Measurements from ENCODE around the gene COLEC12.
A peak's percentile ranks its signal among the peaks of the same experiment; 100 is the strongest.

The COLEC12 gene

DNA sequence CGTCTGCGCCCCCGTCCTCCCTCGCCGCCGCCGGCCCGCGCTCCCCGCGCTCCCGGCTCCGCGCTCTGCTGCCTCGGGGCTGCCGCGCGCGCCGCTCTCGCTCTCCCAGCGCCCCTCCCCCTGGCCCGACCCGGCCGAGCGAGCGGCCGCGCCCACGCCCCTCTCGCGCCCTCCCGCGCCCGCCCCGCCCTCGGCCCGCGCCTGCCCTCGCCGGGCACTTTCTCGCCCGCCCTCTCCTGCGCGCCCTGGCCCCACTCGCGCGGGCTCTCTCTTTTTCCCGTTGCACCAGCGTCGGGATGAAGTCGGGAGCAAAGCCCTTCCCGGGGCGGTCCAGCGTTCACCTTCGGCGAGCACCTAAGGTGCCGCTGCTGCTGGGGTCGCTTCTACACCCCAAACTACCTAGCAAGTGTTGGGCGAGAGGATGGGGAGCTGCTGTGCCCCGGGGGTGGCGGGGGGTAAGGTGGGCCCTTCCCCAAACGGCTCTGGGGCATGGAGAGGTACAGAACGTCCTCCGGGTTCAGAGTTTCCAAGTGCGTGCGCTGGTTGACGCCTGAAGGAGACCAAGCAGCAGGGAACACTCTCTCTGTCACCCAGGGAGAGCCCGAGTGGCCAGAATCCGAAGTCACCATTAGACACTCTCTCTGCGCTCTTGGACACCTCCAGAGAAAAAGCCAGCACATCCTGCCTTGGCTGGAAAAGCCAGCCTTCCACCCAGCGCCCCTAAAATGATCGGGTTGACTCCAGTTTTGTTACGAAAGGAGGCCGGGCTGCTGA lies at the start of gene COLEC12:
TSS of gene COLEC12 (minus strand) at position 70 of the 774 bp plus-strand sequence. CDS start 187 bp downstream, outside the sequence.
- DNase-seq (ENCODE audit: low read depth): no peak

GRCh38 chr18:549967-550366 lies 49.5 kb upstream of the COLEC12 start:
- DNase-seq (ENCODE audit: low read depth): no peak

DNA sequence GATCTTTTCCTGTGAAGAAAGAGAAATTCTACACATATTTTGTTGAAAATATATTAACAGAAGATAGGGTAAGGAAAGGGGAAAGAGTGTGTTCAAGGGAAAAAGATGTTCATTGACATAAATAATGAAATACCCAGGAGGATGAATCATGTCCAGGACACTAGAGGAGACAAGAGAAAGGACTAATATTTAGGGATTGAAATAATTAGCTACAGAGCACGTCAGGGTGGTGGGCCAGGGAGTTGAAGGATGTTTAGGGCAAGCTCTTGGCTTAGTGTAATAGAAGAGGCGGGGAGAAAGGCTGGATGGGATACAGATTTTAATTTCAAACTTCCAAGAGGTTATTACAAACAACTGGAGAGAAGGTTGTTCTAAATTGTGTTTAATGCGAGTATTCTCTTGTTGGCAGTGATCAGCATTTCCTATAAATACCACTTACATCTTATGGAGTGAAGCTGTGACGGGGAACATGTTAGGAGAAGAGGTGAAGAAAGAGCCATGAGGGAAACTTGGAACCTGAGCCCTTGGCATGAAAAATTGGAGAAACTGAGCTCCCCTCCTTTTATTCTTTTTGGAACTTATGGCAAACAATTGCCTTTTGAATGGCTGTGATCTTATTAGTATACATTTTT lies 43.1 kb upstream of the COLEC12 start:
- no peak for DNase-seq (ENCODE audit: low read depth)

DNA sequence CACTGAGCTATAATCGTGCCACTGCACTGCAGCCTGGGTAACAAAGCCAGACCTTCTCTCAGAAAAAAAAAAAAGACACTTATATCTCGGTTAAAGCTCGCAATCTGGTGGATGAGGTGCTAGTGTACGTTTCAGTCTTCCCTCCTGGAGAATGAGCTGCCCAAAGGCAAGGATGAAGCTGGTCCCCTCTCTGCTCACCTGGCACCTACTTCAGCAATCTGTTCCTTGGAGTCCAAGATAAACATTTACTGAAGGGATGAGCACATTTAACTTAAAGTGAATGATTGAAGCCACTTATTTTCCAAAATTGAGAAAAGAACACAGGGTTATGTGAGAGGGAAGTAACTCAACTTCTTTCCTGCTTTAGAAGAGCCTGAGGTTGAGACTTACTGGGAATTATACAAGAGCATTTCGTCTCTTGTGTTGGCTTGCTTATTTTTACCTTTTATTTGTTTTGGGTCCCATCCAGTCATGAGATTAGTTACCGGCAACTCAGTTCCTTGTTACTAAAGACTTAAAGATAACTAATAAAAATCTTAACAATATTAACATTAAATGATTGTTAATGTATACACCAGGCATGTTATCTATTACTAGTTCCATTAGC lies 33.6 kb upstream of the COLEC12 start:
- no peak for DNase-seq (ENCODE audit: low read depth)

DNA sequence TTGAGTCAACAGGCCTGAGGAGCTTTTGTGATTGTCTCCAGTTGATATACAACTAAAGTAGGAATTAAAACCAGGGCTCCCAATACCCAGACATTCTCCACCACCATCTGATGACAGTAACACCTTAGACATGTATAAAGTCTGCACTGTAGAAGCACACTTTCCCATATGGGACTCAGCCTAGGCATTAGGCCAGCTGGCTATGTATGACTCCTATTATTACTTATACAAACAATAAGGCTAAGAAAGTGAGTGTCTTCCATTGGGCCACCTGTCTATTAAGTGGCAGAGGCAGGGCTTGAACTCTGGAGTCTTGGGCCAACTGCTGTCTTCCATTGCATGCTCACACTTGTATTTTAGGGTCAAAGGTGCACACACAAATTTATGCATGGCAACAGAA lies 32.1 kb upstream of the COLEC12 start:
- no peak for DNase-seq (ENCODE audit: low read depth)

DNA sequence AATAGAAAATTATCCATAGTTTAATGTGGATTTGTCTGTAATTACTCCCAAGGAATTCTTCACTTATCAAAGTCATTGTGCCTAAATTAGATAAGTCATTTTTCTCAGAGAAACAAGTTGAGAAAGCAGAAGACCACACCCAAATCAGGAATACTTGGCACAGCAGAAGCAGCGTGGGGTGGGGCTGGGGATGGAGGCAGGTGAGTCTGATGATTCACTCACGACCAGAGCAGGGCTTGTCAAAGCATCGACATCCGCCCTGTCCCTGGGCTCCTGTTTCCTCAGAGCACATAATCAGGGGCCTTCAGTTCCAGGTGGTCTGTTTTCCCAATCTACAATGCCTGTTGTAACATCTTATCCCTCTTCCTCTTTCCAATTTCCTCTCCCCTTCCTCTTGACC lies 31.5 kb upstream of the COLEC12 start:
- DNase-seq (ENCODE audit: low read depth): no peak

DNA sequence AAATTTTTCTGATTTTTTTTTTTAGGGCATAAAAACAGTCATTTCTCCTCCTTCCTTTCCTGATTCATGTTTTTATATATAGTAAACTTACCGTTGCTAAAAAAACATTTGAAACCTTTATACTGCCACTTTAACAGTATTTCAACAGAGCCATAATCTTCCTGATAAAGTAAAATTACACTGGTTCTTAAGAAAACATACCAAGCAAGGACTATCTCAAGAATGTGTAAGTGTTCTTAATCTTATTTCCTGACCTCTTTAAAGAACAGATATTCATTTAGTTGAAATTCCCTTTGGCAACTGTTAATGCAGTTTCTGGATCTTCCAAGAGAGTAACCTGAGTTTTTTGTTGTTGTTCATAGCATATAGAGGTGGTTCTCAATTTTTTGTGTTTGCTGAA lies 26.6 kb upstream of the COLEC12 start:
- DNase-seq (ENCODE audit: low read depth): no peak

DNA sequence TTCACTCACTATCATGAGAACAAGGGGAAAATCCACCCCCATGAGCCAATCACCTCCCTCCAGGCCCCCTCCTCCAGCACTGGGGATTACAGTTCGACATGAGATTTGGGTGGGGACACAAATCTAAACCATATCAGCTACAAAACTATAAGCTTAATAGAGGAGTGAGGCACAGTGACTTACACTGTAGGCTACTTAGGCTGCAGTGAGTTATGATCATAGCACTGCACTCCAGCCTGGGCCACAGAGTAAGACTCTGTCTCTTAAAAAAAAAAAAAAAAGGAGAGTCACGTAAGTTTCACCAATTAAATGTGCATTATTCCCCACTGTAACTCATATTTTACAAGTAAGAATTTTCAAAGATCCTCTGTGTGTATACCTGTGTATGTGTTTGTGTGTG lies 26.2 kb upstream of the COLEC12 start:
- DNase-seq (ENCODE audit: low read depth): no peak

DNA sequence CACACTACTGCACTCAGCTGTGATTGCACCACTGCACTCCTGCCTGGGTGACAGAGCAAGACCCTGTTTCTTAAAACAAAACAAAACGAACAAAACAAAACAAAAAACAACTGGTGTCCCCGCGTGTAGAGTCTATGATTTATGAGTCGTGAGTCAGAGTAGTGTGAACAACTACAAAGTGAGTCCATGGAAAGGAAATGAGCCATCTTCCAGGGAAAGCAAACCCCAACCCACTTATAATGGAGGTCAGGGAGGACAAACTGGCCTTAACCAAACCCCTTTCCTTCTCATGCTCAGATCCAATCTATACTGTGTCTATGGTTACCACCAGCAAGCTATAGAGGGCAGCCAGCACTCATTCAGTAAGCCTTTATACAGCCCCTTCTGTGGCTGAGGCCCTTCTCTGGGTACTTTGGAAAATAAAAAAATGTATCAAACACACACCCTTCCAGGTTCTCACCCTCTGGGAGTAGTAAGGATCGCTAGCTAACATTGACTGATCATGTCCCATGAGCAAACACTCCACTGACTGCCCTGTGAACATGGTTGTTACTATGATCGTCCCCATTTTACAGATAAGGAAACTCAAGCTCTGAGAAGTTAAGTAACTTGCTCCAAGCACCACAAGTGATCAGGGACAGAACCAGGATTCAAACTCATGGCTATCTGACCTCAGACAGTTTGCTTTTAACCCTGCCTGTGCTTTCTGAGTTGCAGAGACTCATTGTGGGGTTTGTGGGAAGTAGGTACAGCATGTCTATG lies 24.7 kb upstream of the COLEC12 start:
- DNase-seq (ENCODE audit: low read depth): peak; percentile 70

DNA sequence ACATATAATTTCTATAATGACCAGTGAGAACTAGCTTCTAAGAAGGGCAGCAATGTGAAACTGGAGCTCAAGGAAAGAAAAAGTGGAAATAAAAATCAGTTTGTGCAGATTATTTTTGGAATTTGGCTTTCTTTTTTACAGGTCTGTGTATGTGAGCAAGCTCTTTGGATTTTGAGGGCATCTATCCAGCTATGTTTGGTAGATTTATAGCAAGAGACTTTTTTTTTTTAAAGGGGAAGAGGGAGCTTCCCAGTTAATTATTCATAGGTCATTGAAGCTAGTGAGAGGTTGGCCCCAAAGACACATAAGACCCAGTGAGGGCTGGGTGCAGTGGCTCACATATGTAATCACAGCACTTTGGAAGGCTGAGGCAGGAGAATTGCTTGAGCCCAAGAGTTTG lies 24.0 kb upstream of the COLEC12 start:
- no peak for DNase-seq (ENCODE audit: low read depth)

GRCh38 chr18:523561-523960 lies 23.1 kb upstream of the COLEC12 start:
- DNase-seq (ENCODE audit: low read depth): no peak

DNA sequence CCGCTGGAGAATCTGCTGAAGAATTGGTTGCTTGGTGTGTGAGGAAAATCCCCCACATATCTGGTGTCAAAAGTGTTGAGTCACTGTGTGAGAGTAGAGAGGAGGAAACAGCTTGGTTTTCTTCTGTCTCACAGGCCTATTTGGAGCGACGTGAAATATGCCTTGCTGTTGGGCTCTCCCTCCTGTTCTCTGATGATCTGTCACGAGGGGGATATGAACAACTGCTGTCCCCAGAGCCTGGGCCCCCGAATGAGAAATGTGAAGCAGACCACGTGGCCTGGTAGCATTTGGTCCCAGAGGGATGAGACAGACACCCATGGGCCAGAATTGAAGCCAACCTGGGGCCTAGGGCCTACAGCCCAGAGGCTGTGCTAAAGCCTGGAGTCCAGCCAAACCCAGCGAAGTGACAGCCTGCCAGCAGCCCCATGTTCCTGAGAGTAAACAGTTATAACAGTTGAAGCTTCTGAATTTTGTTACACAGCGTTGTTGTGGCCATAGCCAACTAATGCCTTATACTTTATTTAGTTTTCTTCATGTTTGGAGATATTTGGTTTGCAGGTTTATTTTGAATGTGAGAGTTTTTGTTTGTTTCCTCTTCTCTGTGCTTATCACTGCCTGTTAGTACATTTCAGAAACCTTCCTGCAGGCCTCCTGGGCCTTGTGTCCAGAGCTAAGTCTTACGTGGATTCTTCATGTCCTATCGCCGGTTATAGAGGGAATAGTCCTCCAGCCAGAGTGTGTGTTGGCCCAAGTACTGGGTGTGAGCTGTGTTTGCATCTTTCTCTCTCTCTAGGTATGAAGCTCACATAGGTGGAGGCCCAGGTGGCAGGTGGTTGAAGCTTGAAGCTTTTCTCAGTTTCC lies 18.7 kb upstream of the COLEC12 start:
- no peak for DNase-seq (ENCODE audit: low read depth)

DNA sequence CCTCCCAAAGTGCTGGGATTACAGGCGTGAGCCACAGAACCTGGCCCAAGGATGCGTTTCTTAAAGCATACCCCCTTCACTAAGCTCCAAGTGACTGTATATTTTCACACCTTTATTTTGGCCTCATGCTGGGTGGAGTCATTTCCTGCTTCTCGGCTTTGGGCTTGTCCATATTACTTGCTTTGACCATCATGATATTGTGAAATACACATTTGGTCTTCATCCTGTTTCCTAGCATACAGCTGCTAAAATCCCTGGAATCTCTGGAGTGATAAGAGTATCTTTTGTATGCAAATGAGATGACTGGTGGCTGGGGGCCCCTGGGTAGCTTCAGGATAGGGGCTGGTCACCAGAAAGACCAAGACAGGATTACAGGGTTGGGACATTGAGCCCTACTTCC lies 17.6 kb upstream of the COLEC12 start:
- no peak for DNase-seq (ENCODE audit: low read depth)

GRCh38 chr18:515838-516237 lies 15.3 kb upstream of the COLEC12 start:
- no peak for DNase-seq (ENCODE audit: low read depth)

DNA sequence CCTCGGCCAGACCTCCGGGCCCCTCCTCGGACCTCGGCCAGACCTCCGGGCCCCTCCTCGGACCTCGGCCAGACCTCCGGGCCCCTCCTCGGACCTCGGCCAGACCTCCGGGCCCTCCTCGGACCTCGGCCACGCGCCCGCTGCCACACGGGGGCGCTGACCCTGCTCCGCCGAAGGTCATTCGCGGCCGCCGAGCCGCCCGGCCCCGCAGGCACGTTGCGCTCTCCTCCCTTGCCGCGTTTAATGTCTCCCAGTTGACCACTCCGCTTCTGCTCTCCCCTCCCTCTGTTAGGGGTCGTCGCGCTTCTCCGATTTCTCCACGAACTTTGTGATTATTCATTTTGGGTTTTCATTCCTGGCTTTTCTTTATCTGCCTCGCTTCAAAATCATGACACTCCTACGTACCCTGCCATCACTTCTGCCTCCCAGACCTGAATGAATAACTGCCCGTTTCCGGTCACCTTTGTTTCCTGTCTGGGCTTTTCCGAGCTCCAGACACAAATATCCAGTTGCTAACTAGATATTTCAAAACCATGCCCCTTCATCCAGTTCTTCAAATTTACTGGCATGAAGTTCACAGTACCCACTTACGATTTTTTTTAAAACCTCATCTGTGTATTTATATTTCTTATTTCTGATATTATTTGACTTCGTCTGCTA lies 14.8 kb upstream of the COLEC12 start:
- no peak for DNase-seq (ENCODE audit: low read depth)

DNA sequence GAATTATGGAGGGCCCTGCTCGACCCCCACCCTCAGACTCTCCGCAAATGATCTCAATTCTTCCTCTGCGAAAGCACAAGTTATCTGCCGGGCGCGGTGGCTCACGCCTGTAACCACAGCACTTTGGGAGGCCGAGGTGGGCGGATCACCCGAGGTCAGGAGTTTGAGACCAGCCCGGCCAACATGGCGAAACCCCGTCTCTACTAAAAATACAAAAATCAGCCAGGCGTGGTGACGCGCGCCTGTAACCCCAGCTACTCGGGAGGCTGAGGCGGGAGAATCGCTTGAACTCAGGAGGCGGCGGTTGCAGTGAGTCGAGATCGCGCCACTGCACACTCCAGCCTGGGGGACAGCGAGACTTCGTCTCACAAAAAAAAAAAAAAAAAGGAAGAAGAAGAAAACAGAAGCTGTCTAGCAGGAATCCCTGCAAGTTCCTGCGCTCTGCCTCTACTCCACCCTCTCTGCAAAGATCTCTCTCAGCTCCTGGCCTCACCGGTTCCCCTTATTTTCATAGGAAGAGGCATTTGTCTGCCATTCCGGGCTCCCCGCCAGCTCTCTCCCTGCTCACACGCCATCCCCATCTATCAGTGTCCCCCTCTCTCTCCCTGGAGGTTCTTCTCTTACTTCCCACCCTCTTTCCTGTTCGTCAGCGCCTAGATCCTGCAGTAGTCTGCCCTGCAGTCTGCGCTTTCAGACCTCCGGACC lies 13.5 kb upstream of the COLEC12 start:
- DNase-seq (ENCODE audit: low read depth): no peak

DNA sequence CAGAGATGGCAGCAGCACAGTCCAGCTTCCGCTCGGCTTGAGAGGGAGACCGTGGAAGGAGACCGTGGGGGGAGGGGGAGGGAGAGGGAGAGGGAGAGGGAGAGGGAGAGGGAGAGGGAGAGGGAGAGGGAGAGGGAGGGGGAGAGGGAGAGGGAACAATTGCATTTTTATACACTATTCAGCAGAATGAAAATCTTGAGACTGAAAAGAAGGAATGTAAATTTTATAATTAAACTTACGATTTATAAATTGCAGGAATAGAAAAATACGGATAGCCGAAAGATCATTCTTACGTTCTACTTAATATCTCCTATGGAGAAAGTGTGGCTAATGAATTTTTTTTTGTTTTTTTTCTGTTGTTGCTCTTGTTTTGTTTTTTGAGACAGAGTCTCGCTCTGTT lies 12.5 kb upstream of the COLEC12 start:
- DNase-seq (ENCODE audit: low read depth): no peak

DNA sequence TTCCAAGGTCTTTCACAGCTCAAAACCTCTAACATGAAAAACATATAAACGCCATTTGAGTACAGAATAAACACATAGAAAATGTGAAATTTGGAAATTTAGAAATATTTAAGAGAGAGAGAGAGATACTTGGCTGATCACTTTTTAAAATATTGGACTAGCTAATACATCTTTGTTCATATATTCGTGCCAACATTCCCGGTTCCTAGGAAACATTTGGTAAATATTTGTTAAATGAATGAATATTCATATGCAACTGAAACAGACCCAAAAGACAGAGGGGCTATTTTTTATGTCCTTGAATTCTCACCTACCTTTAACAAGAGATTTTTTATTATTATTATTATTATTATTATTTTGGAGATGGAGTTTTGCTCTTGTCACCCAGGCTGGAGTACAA lies 8.3 kb upstream of the COLEC12 start:
- DNase-seq (ENCODE audit: low read depth): no peak

DNA sequence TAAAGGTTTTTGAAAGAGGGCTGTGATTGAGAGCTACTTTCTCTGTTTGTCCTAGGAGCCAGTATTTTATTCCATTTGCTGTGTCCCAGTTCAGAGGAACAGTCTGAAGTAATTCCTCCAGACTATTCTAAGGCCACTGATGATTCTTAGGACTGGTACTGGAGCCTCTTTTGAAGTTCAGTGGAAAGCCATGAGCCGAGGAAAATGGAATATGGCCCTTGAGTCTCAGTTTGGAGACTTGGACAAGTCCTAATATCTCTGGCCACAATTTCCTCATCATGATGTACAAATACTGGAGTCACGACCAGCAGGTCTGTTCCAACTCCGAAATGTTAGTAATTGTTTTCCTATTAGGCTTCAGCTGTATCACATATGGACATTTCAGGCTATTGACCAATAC lies 7.1 kb upstream of the COLEC12 start:
- DNase-seq (ENCODE audit: low read depth): no peak

DNA sequence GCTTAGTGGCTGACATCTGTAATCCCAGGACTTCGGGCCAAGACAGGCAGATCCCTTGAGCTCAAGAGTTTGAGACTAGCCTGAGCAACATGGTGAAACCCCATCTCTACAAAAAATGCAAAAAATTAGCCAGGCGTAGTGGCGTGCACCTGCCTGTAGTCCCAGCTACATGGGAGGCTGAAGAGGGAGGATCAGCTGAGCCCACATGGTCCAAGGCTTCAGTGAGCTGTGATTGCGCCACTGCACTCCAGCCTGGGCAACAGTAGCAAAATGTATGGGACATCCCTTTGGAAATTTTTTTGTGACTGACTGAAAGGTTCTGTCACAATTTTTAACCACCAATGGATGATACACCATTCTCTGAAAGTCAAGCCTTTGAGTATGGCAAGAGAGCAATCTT lies 6.3 kb upstream of the COLEC12 start:
- no peak for DNase-seq (ENCODE audit: low read depth)

DNA sequence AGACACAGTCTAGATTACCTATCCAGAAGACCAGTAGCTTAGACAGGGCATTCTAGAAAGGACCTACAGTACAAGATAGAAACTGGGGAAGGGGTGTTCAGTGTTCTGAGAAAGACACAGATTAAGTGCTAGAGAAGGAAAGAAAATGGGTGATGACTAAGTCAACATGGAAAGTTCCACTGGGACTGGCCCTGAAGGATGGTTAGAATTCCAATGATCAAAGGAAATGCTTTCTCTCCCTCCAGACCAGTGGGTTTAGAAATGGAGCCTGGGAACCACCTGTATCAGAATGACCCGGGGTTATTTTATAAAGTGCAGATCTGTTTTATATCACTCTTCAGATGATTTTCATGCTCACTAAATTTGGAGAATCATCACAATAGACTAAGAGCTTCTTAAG lies 5.8 kb upstream of the COLEC12 start:
- DNase-seq (ENCODE audit: low read depth): no peak

All from HS-5 (cell line).